Effector CD8-positive, alpha-beta T cell (primary cell): ENCODE results near the gene C12orf56.
"Not testable (repeated sequence)": the region's sequence is repeated elsewhere in the genome, so short reads cannot be mapped to it uniquely, and the experiment has no call there.

Source experiments
- DNase-seq: peaks from one replicate; lab custom pipeline; 2025; lab: John Stamatoyannopoulos, UW

C12orf56 gene

GRCh38 chr12:64311877-64312276 is 78.7 kb downstream of the C12orf56 start:
- DNase-seq, result no peak

- no peak for DNase-seq
Observed at GRCh38 chr12:64304571-64304970, 86.0 kb downstream of the C12orf56 start.

DNA sequence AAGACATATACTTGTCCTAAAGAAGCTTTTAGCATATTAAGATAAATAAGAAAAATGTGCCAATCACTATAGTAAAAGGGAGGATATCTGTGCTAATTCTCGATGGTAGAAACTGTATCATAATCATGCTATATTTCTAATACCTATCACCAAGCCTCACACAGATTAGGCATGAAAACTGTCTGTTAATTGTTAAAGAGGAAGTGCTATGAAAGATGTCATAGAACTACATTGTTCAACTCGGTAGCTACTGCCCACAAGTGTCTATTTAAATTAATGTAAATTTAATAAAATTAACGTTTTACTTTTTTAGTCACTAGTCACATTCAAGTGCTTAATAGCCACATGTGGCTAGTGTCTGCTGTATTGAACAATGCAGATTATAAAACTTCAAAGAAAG is 90.9 kb downstream of the C12orf56 start:
- no peak for DNase-seq

DNA sequence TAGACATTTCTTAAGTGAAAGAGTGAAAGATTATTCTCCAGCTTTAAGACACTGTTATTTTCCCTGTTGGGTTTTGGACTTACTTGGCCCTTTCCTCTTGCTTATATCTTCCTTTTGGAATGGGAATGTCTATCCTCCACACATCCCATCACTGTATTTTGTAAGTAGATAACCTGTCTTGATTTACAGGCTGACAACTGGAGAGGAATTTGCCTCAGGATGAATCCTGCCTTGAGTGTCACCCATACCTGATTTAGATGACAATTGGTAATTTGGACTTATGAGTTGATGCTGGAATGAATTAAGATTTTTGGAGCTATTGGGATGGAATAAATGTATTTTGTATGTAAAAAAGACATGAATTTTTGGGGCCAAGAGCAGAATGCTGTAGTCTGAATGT is 94.3 kb downstream of the C12orf56 start:
- no peak for DNase-seq

DNA sequence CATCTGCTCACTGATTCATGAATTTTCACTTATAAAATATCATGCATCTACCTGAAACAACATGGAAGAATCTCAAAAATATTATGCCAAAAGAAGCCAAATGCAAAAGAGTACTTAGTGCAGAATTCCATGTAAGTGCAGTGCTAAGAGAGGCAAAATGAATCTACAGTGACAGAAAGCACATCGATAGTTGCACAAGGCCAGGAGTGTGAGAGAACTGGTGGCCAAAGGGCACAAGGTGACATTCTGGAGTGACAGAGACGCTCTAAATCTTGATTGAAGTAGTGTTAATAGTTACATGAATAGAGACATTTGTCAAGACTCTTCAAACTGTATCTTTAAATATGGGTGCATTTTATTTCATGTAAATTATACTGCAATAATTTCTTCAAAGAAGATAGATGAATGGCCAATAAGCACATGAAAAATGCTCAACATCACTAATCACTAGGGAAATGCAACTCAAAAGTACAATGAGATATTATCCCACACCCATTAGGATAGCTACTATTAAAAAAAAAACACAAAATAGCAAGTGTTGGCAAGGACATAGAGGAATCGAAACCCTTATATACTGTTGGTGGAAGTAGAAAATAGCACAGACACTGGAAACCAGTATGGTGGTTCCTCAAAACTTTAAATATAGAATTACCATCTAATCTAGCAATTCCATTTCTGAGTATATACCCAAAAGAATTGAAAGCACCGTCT is 96.7 kb downstream of the C12orf56 start:
- DNase-seq, result no peak

GRCh38 chr12:64293174-64293573 is 97.4 kb downstream of the C12orf56 start:
- not testable (repeated sequence) for DNase-seq

DNA sequence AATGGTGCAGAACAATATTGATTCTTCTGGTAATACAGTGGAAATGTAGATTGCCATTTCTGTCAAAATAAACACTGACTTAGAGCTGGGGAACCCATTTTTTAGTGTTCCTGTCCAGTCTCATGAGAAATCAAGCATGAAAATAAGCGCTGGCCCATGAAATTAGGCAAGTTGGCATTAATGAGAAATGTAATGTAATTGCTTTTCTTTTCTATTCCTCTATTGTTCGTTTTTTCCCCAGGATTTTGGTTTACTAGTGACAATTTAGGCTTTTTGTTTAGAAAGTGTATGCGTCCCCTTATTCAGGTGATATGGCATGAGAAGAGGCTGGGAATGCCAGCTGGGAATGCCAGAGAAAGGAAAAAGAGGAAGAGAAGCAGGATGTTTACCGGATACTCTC is 104.0 kb downstream of the C12orf56 start:
- no peak for DNase-seq

DNA sequence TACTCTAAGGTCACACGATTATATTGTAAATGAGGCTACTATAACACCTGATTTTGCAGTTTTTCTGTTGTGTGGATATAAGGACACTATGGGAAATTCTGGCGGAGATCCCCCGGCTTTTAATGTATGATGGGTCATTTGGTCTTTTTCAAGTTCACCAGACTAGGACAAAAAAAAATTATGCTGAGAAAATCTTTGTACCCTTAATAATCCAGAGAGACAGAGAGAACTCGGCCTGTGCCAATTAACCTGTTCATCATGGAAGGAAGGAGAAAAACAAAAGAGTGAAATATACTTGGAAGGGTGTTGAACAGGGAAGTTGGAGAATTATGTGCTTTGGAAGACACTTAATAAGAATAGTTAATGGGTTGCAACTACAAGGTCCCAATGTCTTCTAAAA is 106.3 kb downstream of the C12orf56 start:
- DNase-seq, result no peak

GRCh38 chr12:64278421-64278820 is 112.1 kb downstream of the C12orf56 start:
- DNase-seq, result no peak

GRCh38 chr12:64273527-64274403 is 116.8 kb downstream of the C12orf56 start:
- DNase-seq, result no peak

DNA sequence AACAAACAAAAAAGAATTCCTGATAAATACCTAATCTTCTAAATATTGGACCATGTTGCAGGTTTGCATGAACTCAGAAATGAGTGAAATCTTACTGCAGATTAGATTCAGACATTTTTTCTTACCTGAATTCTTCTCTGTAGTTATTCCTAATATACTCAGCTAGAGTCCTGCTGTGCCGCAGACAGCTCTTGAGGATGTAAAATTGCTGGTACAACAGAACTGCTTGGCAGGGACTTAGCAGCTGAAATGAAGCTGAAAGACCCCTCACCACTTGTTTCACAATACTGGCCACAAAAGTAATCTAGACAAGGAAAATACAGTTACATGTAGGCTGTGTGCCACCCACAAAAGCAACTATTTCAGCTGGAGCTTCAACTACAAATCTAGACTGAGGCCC is 120.1 kb downstream of the C12orf56 start:
- no peak for DNase-seq

- no peak for DNase-seq
Observed at GRCh38 chr12:64269161-64269560, 121.4 kb downstream of the C12orf56 start.

DNA sequence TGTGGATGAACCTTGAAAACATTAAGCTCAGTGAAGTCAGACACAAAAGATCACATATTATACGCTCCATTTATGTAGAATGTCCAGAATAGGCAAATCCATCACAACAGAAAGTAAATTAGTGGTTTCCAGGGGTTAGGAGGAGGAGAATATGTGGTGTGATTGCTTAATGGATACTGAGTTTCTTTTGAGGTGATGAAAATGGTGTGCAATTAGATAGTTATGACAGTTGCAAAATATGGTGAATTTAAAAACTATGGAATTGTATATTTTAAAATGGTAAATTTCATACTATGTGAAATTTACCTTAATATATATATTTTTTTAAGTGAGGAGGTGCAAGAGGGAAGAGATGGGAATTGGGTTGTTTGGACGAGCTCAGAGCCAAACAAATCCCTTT is 122.1 kb downstream of the C12orf56 start:
- no peak for DNase-seq

DNA sequence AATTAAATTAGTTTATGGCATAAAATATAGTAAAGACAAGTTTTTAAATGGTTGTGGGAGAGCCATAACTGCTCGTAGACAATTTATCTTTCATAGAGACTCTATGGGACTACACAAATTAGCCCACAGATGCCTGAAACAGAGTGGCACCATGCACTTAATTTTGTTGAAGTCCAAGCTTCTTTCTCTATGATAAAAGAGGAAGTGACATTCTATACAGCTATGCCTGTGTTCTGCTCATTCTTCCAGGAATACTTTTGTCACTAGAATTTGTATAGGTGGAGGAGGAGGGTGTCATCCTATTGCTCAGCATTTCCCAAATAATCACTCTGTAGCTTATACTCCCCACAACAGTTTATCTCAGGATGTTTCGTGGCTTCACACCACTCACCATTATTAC is 124.7 kb downstream of the C12orf56 start:
- no peak for DNase-seq

DNA sequence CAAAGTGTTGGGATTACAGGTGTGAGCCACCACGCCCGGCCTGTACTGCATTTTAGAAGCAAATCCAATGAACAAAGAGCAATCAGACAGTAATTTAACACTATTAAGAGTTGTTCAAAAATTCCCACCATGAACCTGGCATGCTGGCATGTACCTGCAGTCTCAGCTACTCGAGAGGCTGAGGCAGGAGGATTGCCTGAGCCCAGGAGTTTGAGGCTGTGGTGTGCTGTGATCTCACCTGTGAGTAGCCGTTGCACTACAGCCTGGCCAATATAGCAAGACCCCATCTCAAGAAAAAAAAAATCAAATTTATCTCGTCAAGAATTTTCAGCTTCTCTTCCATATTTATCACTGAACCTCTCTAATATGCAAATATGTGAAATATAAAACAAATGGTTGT is 128.7 kb downstream of the C12orf56 start:
- no peak for DNase-seq

GRCh38 chr12:64258576-64258975 is 132.0 kb downstream of the C12orf56 start:
- no peak for DNase-seq

DNA sequence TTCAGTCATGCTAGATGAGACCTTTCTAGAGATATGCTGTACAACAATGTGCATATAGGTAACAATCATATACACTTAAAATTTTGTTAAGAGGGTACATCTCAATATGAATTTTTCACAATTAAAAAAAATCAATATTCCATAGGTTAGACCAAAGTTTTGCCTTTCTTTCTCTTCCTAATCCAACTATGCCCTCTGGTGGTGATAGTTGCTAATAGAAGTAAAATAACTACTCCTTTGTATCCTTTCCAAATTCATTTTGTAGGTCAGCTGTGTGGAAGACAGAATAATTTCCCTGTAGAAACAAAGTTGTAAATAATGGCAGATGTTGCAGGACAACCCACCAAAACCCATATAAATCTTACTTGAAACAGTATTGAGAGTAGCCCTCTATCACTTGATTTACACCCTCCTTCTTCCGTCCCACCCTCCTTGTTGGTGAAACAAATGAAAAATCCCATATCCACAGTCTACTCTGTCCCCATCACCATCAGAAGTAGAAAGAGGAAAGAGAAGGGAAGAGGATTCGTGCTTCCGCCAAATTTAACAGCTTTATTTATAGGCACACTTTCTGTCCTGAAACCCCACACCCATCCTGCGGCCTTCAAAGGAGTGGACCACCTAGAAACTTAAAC is 134.3 kb downstream of the C12orf56 start:
- no peak for DNase-seq

- no peak for DNase-seq
Observed at GRCh38 chr12:64255249-64255648, 135.3 kb downstream of the C12orf56 start.

DNA sequence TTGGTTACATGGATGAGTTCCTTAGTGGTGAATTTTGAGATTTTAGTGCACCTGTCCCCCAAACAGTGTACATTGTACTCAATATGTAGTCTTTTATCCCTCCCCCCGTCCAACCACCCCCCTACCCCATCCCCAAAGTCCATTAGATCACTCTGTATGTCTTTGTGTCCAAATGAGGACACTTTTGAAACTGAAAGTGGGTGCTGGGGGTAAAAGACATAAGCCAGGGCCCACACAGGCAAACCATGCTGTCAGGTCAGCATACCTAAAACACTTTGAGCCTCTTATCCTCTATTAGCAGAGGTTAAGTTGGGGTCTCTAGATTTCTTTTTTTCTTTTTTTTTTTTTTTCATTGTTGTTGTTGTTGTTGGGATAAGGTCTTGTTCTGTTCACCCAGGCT is 137.2 kb downstream of the C12orf56 start:
- no peak for DNase-seq

DNA sequence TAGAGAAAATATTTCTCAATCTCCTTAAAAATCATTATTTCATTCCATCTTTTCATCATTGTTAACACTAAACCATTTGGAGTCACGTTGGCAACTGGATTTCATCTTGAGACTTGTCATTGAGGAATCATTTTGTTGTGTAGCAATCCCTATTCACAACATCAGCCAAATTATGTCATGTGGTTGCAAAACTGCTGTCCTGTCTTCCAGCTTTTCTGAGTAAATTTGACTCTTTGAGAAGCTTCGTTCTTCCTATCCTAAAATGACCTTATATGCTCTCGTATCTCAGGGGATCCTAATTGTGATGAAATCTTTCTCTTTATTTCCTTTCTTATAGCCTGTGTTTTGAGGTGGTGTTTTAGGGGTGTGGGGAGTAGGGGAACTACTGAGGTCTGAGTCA is 137.9 kb downstream of the C12orf56 start:
- DNase-seq, result no peak

- no peak for DNase-seq
Observed at GRCh38 chr12:64243809-64244208, 146.7 kb downstream of the C12orf56 start.

DNA sequence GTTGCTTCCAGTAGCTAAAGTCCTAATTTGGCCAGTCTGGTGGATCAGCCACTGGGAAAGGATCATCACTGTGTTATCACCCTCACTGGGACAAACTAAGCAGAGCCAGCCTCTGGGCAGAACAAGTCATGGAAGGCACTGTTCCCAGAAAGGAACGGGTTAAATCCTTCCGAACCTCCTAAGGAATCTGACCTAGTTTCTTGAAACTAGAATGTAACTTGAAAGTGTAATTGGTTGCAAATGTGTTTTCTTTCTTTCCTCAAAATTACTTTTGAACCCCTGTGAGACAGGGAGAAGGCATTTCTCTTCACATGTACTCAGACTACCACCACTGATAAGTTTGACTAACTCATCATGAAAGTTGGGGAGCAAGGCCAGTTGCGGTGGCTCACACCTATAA is 149.8 kb downstream of the C12orf56 start:
- DNase-seq, result no peak

GRCh38 chr12:64237382-64237781 is 153.2 kb downstream of the C12orf56 start:
- no peak for DNase-seq
